OCI-M2 (cell line): Measurements from ENCODE around the gene COX8A.
"Not testable (repeated sequence)": the region's sequence is repeated elsewhere in the genome, so short reads cannot be mapped to it uniquely, and the experiment has no call there.

Source experiments
- DNase-seq: peaks from one replicate; lab custom pipeline; 2025; ENCODE audit not compliant: unreplicated experiment; lab: John Stamatoyannopoulos, UW

The COX8A gene

DNA sequence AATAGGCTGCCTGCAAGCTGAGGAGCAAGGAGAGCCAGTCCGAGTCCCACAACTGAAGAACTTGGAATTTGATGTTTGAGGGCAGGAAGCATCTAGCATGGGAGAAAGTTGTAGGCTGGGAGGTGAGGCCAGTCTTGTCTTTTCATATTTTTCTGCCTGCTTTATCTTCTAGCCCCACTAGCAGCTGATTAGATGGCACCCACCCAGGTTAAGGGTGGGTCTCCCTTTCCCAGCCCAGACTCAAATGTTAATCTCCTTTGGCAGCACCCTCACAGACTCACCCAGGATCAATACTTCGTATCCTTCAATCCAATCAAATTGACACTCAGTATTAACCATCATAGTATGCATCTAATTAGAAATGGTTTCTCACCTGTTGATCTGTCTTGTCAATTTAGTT is 5.0 kb upstream of the COX8A start:
- no peak for DNase-seq

DNA sequence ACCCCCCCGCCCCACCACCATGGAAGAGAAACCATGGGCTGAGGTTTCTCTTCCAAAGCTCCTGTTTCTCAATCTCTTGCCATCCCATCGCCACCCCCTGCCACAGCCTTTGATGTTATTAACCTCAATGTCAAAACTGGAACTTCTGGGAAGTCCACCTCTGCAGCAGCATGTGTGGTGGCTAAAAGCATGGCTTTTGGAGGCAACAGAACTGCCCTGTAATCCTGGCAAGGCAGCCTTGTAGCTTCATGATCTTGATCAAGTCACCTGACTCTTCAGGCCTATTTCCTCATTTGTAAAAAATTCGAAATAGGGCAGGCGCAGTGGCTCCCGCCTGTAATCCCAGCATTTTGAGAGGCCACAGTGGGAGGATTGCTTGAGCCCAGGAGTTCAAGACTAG is 3.5 kb upstream of the COX8A start:
- no peak for DNase-seq

DNA sequence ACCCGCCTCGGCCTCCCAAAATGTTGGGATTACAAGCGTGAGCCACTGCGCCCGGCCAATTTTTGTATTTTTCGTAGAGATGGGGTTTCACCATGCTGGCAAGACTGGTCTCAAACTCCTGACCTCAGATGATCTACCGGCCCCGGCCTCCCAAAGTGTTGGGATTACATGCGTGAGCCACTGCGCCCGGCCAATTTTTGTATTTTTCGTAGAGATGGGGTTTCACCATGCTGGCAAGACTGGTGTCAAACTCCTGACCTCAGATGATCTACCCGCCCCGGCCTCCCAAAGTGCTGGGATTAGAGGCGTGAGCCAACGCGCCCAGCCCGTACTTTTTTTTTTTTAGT is 535 bp upstream of the COX8A start:
- not testable (repeated sequence) for DNase-seq

DNA sequence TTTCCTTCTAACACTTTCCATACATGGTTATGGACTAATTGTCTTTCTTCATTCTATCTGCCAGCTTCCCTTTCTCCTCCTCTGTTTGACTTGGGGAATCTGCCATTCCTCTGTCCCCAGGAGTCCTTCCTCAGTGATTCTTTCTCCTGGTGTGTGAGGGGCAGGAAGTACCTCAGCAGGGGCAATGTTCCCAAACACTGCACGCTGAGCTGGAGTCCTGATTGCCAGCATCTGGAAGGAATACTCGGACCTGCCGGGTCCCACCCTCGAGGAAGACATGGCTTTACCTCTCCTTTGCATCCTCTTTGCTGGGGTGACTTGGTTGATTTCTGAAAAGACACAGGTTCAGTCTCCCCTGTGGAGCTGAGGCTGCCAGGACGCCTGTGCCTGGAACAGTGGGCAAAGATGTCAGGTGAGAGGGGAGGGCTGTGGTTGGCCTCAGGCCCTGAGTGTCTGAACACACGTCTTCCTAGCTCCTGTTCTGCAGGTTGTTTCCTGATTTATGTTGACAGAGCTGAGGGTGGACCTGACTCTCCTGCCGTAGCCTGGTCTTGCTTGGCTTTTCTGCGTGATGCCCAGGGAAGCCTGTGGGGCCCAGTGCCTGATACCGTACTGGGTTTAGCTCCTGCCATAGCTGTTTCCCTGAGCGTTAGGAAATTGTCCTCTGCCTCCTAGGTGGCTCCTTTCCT is 4.3 kb downstream of the COX8A start:
- DNase-seq, result no peak

DNA sequence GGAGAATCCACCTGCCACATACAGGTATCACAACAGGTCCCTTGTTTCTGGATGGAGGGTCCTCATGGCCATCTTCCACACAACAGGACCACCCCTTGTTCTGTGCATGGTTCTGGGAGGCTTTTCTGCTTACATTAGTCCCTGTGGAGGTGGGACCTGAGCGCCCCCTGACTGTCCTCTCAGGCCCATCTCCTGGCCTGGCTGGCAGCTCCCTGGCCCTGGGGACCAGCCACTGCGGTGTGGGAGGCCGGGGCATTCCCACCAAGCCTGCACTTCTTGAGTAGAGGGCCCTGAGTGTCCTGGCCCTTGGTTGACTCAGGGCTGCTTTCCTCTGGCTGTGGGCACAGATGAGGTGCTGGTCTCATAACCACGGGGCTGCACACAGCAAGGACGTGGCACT is 5.0 kb downstream of the COX8A start:
- no peak for DNase-seq

DNA sequence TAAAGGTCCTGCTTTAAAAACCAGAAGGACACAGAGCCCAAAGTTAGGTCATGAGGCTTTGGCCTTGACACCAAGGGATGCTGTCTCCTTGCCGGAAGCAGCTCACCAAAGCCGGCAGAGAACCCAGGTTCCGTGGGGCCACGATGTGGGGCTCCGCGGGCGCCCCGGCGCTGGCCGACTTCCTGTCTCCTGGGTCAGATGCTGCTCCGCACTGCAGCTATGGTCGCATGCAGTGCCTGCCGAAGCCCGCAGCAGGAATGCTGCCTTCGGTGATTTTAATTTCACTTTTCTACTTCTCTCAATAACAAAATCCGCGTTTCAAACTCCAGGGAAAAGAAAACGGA is 11.4 kb downstream of the COX8A start:
- DNase-seq, result no peak

DNA sequence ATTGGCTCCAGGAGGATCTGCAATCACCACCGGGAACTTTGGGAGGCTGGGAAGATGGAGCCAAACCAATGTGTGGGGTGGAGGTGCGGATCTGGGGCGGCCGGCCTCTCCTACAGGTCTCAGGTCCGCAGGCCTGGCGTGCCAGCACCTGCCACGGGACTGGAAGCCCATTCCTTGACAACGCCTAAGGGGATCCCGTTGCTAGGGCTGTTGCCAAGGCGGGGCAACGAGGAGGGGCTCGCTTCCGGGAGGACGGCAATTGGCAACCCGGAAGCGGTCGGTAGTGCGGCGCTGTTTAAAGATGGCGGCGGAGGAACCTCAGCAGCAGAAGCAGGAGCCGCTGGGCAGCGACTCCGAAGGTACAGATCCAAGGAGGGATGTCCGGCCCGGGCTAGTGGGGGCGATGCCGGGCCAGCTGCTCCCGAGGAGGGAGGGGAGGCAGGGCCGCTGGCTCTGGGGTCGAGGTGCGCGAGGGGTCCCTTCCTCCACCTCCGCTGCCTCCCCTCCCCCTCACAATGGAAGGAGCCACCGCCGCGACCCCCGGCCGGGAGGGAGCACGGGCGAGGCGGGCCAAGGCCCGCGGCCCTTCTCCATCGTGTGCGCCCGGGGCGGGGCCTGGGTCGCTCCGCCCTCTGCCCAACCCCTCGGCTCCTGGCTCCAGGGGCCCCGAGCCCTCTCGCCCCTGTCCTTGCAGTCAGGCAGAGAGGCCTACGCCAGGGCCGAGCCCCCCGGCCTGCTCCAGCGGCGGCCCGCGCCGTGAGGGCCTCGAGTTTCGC is 11.9 kb downstream of the COX8A start, which contains the start of gene OTUB1:
Gene OTUB1, plus strand, starts transcription at position 283 of the 776 bp plus-strand sequence. Its CDS starts 19 bp downstream, at position 302.
- DNase-seq, result peak; percentile 21

DNA sequence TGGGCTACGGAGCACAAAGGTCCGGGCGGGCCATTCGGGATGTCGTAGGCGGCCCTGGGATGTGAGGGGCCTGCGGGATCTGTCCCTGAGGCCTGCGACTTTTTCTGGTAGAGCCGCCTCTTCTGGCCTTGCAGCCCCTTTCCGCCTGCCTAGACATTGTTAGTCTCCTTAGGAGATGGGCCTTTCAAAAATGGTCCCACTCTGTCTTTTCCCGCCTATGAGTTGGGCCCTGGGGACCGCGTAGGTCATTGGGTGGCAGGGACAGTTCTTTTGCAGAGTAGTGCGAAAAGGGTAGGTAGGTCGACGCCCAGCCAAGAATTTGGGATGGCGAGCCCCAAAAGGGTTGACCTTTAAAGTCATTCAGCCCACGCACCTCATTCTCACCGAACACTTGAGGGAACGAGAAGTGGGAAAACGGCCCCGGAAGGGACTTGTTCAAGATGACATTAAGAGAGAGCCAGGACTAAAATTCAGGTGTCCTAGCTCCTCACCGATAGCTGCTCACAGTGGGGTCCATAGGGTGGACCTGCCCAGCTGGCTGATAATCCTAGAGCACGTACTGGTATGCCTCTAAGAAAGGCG is 12.6 kb downstream of the COX8A start:
- DNase-seq, result no peak

DNA sequence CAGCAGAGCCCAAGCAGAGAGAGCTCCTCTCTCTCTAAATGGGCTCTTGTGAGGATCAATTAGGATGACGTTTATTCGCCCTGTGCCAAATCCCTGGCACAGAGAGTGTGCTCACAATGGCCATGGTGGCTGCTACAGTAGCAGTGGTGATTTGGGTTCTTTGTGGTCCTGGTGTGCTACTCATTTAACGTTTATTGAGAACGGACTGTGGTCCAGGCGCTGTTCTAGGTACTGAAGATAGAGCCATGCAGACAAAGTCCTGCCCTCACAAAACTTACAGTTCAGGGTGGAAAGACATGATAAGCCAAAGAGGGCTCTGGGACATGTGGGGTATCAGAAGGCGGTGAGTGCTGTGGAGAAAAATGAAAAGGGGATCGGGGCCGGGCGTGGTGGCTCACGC is 17.1 kb downstream of the COX8A start:
- DNase-seq, result no peak

DNA sequence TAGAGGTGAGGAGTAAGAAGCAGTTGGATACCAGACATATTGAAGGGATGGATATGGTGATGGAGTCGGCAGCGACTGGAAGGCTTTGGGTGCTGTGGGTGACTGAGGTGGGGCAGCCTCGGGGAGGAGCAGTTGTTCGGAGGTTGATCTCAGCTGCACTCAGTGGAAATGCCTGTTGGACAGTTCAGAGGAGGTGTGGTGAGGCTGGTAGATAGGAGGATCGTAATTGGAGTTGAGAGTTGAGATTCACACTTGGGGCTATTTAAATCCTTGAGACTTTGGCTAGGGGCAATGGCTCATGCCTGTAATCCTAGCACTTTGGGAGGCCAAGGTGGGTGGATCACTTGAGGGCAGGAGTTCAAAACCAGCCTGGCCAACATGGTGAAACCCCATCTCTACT is 18.7 kb downstream of the COX8A start:
- no peak for DNase-seq

DNA sequence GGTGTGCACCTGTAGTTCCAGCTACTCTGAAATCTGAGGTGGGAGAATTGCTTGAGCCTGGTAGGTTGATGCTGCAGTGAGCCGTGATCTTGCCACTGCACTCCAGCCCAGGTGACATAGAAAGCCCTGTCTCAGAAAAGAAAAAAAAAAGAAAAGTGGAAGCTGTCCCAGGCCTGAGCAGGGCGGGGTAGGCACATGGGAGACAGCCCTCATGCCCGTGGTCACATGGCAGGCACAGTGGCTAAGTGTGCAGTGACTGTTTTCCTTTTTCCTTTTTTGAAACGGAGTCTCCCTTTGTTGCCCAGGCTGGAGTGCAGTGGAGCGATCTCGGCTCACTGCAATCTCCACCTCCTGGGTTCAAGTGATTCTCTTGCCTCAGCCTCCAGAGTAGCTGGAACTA is 19.6 kb downstream of the COX8A start:
- DNase-seq, result no peak

DNA sequence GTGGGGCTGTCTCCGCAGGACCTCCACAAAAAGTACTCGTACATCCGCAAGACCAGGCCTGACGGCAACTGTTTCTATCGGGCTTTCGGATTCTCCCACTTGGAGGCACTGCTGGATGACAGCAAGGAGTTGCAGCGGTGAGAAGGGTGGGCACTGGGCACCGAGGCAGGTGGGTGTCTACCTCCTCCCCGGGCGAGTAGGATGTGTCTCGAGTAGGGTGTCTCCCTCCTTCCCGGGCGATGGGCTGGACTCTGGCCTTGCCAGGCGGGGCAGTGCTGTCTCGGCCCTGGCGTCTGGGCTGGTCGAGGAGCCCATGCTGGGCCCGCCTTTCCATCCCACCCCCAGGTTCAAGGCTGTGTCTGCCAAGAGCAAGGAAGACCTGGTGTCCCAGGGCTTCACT is 22.1 kb downstream of the COX8A start:
- no peak for DNase-seq

DNA sequence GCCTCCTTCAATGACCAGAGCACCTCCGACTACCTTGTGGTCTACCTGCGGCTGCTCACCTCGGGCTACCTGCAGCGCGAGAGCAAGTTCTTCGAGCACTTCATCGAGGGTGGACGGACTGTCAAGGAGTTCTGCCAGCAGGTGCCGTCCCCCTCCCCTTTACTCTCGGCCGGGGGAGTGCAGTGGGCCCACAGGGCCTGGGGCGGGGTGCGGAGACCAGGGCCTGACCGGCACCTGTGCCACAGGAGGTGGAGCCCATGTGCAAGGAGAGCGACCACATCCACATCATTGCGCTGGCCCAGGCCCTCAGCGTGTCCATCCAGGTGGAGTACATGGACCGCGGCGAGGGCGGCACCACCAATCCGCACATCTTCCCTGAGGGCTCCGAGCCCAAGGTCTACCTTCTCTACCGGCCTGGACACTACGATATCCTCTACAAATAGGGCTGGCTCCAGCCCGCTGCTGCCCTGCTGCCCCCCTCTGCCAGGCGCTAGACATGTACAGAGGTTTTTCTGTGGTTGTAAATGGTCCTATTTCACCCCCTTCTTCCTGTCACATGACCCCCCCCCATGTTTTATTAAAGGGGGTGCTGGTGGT is 22.8 kb downstream of the COX8A start:
- no peak for DNase-seq

DNA sequence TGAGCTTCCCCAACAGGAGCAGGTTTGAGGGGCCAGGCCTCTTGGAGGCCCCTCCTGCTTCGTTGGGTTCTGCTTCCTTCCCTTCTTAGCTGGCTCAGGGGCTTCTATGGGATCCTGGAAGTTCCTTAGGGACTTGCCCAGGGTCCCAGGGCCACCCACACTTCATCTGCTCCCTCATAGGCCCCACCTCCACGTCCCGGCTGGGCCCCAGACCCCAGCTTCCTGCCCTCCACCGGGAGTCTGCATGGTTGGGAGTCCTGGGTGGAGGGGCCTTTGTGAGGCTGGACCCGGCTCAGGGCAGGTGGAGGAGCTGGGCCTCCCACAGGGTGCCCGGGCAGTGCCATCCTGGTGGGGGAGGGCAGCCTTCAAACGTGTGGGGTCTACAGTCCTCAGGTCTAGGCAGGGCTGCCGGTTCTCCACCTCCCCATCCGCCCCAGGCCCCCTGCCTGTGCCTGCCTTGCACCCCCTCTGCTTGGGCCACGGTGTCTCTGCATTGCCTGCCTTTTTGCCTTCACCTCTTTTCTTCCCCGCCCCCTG is 23.4 kb downstream of the COX8A start:
- DNase-seq, result no peak

DNA sequence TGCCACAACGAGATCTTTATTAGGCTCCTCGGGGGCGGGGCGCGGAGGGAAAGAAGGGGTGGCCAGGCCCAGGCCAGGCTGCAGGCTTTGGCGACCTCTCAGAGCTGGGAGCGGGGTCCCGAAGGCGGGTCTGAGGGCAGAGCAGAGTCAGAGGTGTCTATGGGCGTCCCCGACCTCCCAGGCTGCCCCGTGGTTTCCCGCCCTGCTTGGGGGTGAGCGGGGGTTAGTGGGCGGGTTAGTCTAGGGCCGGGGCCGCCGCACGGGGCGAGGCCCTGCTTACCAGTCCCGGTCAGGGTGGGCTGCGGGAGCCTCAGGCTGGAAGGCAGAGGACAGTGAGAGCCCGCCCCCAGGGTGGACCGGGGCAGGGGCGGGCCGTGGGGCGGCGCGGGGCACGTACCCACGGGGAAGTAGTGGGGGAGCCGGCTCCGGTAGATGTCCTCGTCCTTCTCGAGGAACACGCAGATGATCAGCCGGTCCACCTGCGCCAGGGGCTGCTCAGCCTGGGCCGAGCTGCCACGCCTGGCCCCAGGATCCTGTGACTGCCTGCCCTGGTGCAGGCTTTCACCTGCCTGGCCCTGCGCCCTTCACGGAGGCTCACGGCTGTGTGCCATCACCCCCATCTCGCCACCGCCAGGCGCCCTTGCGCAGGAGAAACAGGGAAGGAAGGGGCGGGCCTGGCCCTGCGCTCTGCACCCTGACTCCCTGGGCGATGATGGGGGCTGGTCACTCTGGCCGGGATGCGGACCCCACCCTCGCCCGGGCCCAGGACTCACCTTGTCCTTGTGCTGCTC is 24.3 kb downstream of the COX8A start:
- DNase-seq, result no peak

DNA sequence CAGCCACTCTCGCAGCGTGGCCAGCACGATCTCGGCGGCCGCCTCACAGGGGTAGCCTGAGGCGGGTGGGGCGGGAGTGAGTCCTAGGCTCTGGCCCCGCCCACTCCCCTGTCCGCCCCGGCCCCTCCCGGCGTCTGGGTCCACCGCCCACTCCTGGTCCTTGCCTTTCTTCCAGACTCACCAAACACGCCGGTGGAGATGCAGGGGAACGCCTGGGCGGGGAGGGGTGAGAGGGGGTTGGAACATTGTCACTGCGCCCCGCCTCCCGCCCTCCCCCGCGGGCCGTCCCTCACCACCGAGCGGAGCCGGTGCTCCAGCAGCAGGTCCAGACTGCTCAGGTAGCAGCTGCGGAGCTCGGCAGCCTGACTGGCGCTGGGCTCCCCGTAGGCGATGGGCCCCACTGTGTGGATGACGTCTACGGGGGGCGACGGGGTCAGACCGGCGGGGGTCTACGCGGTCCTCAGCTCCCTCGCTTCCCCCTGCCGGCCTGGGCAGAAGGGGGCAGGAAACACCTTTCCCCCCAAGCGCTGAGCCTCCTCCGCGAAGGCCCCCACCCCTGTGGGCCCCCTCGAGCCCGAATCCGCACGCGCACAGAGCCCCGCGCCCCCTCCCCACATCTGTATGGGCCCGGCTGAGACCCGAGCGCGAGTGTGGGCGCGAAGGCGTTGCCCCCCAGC is 25.1 kb downstream of the COX8A start:
- no peak for DNase-seq

DNA sequence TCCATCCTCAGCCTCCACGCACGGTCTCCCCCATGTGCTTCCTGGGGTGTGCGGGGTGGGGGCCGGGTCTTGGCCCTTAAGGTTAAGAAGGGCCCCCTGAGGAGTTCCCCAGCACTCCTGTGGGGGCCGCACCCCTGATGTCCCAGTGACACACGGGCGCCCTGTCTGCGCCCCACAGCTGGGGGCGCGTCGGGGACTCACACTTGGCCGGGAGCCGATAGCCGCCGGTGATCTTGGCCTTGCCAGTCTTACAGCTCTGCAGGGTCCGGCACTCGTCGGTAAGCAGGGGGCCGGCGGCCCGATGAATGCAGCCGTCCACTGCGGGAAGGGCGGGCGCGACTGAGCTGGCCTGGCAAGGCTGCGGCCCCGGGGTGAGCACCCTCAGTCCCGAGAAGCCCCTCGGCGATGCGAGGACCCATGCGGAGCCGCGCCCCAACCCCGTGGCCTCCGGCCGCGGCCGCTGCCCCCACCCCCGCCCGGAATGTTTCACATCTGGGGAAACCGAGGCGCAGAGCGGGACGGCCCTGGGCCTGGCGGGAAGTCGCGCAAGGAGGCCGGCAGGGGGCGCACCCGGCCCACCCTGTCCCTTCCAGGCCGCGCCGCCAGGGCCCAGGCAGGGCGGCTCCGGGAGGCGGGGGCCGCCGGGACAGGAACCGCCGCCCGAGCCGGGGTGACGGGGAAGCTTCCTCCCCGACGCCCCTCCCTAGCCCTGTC is 25.8 kb downstream of the COX8A start:
- no peak for DNase-seq

DNA sequence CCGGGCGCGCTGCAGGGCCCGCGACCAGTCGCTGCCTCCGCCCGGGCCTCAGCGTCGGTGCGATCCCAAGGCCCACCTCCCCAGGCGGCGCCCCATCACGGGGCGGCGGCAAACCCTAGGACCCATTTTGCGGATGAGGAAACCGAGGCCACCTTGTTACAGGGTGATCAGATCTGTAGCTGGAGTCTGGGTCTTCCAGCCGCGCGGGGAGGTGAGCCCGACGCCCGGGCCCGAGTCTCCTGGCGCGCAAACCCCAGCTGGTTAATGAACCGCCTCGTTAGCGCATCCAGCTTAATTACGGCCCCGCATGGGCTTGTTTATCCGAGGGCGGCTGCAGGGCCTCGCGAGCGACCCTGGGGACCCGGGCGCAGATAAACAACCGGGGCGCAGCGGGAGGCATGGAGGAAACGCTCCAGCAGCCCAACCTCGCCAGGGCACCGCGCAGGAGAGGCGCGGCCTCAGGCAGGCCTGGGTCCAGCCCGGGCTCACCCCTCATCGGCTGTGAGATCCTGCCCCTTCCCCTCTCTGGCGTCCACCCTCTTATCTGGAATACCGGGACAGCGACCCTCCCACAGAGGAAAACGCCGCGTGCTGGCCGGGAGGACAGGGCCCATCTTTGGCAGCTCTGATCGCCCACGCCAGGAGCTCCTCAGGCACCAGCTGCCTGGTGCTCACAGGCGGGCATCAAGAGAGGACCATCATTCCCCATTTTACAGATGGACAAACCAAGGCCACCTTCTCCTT is 26.5 kb downstream of the COX8A start:
- DNase-seq, result no peak
